ENCODE data around the gene KIF26B.

KIF26B gene

GRCh38 chr1:245582026-245582425, 427.2 kb downstream of the KIF26B start:
- Histone ChIP-seq H3K9ac (ENCODE audit: low read length) (no peak overlapping the region), H3K4me2 (ENCODE audit: low read depth, low read length, poor library complexity, severe bottlenecking) (no peak overlapping the region), H3F3A (ENCODE audit: insufficient read depth) (no peaks in the 10 kb centered on the region), H3K36me3 (ENCODE audit: low read length) (no peaks in the 10 kb centered on the region), H2AFZ (ENCODE audit: low read depth, low read length, severe bottlenecking) (no peak overlapping the region), H3K9me2 (replicated peaks; ENCODE audit: insufficient read depth, low read length) (no peaks in the 10 kb centered on the region), H3K4me3 (ENCODE audit: insufficient read depth, low read length, poor library complexity, severe bottlenecking) (no peak overlapping the region), H3K9me3 (ENCODE audit: insufficient read depth, low read length) (no peaks in the 10 kb centered on the region), H3K27ac (ENCODE audit: low read depth, low read length) (no peak overlapping the region), H4K20me1 (ENCODE audit: low read depth, low read length) (no peaks in the 10 kb centered on the region), H3K79me2 (ENCODE audit: insufficient read depth, low read length) (no peaks in the 10 kb centered on the region), H3K27me3 (ENCODE audit: low read length) (no peaks in the 10 kb centered on the region; the same call in 1 of the 2 replicates)
- TF ChIP-seq EZH2phosphoT487 (conservative IDR thresholded peaks at IDR 0.05; ENCODE audit: low read length) (no peak), CTCF (IDR thresholded peaks at IDR 0.05; ENCODE audit: insufficient read depth, low read length, poor library complexity, severe bottlenecking) (no peak)

DNA sequence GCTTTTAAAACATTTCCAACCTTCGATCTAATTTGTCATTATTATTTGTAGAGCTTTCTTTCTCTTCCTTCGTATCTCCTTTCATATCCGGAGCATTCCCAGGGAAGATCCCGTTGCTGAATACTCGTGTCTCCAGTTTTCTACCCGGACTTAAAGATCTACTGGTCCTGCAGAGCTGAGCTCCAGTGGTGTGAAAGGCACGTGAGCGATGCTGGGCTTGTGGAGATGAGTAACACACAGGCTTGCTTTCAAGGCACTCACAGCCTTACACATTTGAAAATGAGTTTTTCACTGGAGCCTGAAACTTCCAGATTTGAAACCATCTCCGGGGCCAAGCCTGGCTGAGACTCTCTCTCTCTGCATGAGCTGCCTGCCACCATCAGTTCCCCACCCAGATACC, 428.3 kb downstream of the KIF26B start:
- TF ChIP-seq EZH2phosphoT487 (conservative IDR thresholded peaks at IDR 0.05; ENCODE audit: low read length) (no peak), CTCF (IDR thresholded peaks at IDR 0.05; ENCODE audit: insufficient read depth, low read length, poor library complexity, severe bottlenecking) (no peak)
- no peaks in the 10 kb centered on the region for H3K79me2 ChIP-seq (ENCODE audit: insufficient read depth, low read length)

DNA sequence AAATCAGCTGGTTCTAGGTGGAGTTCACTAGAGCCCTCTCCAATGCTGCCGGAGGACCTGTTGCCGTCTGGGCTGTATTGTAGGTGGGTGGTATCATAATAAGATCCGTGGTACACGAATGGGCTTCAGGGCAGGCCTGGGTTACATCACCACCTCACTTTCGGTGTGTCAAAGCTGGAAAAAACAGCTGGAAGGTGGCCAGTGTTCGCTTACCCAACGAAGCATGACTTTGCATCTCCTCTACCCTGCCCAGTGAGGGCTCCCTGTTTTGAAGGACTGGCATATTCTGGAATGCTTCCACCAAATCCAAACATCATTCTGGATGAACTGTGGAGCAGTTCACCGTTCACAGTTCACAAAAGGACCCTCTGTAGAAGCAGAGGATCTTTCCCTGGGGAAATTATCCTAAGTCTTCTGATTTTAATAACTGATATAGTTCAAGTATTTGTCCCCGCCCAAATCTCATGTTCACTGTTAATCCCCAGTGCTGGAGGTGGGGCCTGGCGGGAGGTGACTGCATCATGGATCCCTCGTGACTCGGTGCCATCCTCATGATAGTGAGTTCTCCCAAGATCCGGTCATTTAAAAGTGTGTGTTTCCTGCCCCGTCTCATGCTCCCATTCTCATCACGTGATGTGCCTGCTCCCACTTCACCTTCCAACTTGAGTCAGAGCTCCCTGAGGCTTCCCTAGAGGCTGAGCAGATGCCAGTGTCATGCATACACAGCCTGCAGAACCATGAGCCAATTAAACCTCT, 429.0 kb downstream of the KIF26B start:
- no peak overlapping the region for H3K27ac ChIP-seq (ENCODE audit: low read depth, low read length)
- H3K9me2 ChIP-seq (replicated peaks; ENCODE audit: insufficient read depth, low read length), result no peaks in the 10 kb centered on the region
- no peak overlapping the region for H3K4me2 ChIP-seq (ENCODE audit: low read depth, low read length, poor library complexity, severe bottlenecking)
- H3K4me3 ChIP-seq (ENCODE audit: insufficient read depth, low read length, poor library complexity, severe bottlenecking), result no peak overlapping the region
- H3K9ac ChIP-seq (ENCODE audit: low read length), result no peak overlapping the region
- H3K36me3 ChIP-seq (ENCODE audit: low read length), result no peaks in the 10 kb centered on the region
- H2AFZ ChIP-seq (ENCODE audit: low read depth, low read length, severe bottlenecking), result no peak overlapping the region
- H3K79me2 ChIP-seq (ENCODE audit: insufficient read depth, low read length), result no peaks in the 10 kb centered on the region
- no peak for TF ChIP-seq EZH2phosphoT487 (conservative IDR thresholded peaks at IDR 0.05; ENCODE audit: low read length)
- no peak for TF ChIP-seq CTCF (IDR thresholded peaks at IDR 0.05; ENCODE audit: insufficient read depth, low read length, poor library complexity, severe bottlenecking)
- no peaks in the 10 kb centered on the region; the same call in 1 of the 2 replicates for H3K27me3 ChIP-seq (ENCODE audit: low read length)
- H3F3A ChIP-seq (ENCODE audit: insufficient read depth), result no peaks in the 10 kb centered on the region
- no peaks in the 10 kb centered on the region for H4K20me1 ChIP-seq (ENCODE audit: low read depth, low read length)
- H3K9me3 ChIP-seq (ENCODE audit: insufficient read depth, low read length), result no peaks in the 10 kb centered on the region

More for the DNA sequence above, 428.3 kb downstream of the KIF26B start:
- H2AFZ ChIP-seq (ENCODE audit: low read depth, low read length, severe bottlenecking), result no peak overlapping the region
- H3K4me3 ChIP-seq (ENCODE audit: insufficient read depth, low read length, poor library complexity, severe bottlenecking), result no peak overlapping the region
- no peaks in the 10 kb centered on the region for H3K9me2 ChIP-seq (replicated peaks; ENCODE audit: insufficient read depth, low read length)
- H3K9ac ChIP-seq (ENCODE audit: low read length), result no peak overlapping the region
- H3K36me3 ChIP-seq (ENCODE audit: low read length), result no peaks in the 10 kb centered on the region
- H4K20me1 ChIP-seq (ENCODE audit: low read depth, low read length), result no peaks in the 10 kb centered on the region
- H3K9me3 ChIP-seq (ENCODE audit: insufficient read depth, low read length), result no peaks in the 10 kb centered on the region
- H3F3A ChIP-seq (ENCODE audit: insufficient read depth), result no peaks in the 10 kb centered on the region
- no peaks in the 10 kb centered on the region; the same call in 1 of the 2 replicates for H3K27me3 ChIP-seq (ENCODE audit: low read length)
- no peak overlapping the region for H3K27ac ChIP-seq (ENCODE audit: low read depth, low read length)
- no peak overlapping the region for H3K4me2 ChIP-seq (ENCODE audit: low read depth, low read length, poor library complexity, severe bottlenecking)

Measured in SU-DHL-6 (cell line).